Epithelial cell of esophagus (primary cell): ENCODE data around the gene FBN3.

ENCODE experiments used
- DNase-seq: peaks from one replicate; pipeline ENCODE4 v3.0.0; 2010; ENCODE audit warnings: low read depth
- H3K4me3 ChIP-seq: 2 replicates; pipeline ENCODE4 v1.5.1; 2011; ENCODE audit warnings: mild to moderate bottlenecking, low read length, control low read depth
- TF ChIP-seq, protein P1 (sequence below): IDR thresholded peaks from 2 replicates; pipeline ENCODE4 v1.5.1; 2011; ENCODE audit warnings: low read depth, mild to moderate bottlenecking, low read length, control low read depth, inconsistent platforms; ENCODE audit not compliant: insufficient read depth; ENCODE audit errors: missing control alignments

FBN3 gene

DNA sequence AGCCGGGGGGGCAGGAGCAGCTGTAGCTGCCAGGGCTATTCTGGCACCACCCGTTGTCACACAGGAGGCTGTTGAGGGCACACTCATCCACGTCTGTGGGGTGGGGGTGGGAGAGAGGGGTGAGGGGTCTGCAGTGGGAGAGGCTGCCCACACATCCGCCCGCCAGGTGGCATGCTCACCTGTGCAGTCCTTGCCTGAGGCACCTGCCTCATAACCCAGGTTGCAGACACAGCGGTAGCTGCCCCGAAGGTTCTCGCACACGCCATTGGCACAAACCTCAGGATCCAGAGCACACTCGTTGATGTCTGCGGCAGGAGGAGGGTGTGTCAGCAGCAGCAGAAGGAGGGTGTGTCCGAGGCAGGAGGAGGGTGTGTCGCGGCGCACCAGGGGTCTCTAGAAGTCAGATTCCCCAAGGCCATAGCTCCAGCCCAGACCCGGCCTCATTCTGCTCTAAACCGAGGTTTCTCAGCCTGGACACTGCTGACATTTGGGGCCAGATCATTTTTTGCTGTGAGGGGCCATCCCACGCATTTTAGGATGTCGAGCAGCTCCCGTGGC lies 20.3 kb downstream of the FBN3 start:
- TF ChIP-seq, protein P1, sequence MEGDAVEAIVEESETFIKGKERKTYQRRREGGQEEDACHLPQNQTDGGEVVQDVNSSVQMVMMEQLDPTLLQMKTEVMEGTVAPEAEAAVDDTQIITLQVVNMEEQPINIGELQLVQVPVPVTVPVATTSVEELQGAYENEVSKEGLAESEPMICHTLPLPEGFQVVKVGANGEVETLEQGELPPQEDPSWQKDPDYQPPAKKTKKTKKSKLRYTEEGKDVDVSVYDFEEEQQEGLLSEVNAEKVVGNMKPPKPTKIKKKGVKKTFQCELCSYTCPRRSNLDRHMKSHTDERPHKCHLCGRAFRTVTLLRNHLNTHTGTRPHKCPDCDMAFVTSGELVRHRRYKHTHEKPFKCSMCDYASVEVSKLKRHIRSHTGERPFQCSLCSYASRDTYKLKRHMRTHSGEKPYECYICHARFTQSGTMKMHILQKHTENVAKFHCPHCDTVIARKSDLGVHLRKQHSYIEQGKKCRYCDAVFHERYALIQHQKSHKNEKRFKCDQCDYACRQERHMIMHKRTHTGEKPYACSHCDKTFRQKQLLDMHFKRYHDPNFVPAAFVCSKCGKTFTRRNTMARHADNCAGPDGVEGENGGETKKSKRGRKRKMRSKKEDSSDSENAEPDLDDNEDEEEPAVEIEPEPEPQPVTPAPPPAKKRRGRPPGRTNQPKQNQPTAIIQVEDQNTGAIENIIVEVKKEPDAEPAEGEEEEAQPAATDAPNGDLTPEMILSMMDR: no peak
- no peak overlapping the region for H3K4me3 ChIP-seq
- no peak for DNase-seq

DNA sequence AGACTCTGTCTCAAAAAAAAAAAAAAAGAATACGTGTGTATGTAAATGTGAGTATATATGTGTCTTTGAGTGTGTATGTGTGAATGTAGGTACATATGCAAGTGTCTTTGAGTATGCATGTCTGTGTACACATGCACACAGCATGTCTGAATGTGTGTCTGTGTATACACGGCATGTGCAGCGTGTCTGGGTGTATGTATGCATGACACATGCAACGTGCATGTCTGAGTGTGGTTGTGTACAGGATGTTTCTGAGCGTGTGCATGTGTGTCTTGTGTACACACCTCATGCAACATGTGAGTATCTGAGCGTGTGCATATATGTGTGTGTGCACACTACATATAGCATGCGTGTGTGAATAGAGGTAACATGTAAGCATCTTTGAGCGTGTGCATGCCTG lies 20.8 kb downstream of the FBN3 start:
- H3K4me3 ChIP-seq: no peak overlapping the region
- TF ChIP-seq, protein P1: no peak
- no peak for DNase-seq

DNA sequence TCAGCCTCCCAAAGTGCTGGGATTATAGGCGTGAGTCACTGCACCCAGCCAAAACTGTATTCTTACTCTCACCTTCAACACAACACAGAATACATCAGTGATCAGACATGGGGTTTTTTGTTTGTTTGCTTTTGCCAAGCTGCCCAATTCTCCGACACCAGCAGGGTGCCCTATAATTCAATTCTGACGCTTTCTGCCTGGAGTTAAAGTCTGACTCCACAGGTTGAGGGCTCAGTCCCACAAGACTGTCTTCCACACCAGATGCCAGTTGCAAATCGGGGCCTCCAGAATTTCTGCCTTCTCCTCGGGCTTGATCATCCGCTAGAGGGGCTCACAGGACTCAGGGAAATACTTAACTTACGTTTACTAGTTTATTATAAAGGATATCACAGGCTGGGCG lies 22.1 kb downstream of the FBN3 start:
- H3K4me3 ChIP-seq: no peak overlapping the region
- DNase-seq: no peak
- TF ChIP-seq, protein P1: no peak

DNA sequence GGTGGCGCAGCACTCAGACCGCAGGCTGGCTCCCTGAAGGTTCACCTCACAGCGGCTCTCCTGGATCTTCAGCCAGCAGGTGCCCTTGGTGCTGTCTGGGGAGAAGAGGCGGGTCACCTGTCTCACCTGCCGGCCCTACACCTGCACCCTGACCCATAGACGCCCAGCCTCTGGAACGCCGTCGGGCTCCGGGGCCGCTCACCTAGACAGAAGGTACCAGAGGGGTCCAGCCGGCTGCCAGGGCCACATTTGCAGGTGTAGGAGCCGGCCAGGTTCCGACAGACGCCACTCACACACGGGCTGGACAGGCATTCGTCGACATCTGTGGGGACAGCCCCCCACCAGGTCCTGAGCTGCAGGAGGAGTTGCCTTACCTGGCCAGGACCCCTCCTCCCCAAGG lies 22.9 kb downstream of the FBN3 start:
- TF ChIP-seq, protein P1: no peak

DNA sequence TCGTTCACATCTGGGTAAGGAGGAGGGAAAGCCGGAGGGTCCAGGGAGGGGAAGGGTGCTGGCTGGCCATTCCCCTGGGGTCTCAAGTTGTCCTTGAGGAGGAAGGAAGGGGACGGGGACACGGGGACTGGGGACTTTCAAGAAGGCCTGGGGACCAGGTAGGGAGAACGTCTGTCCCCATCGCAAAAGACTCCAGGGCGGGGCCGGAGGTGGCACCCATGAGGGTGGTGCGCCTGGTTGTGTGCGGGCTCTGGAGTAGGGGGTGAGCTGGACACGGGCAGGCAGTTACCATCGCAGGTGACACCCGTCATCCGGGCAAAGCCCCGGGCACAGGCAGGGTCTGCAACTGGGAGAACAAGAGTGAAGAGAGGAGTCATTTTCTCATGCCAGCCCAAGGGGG lies 23.4 kb downstream of the FBN3 start:
- H3K4me3 ChIP-seq: no peak overlapping the region
- TF ChIP-seq, protein P1: no peak
- DNase-seq: no peak

More for the DNA sequence above, 22.9 kb downstream of the FBN3 start:
- no peak for DNase-seq
- no peak overlapping the region for H3K4me3 ChIP-seq

DNA sequence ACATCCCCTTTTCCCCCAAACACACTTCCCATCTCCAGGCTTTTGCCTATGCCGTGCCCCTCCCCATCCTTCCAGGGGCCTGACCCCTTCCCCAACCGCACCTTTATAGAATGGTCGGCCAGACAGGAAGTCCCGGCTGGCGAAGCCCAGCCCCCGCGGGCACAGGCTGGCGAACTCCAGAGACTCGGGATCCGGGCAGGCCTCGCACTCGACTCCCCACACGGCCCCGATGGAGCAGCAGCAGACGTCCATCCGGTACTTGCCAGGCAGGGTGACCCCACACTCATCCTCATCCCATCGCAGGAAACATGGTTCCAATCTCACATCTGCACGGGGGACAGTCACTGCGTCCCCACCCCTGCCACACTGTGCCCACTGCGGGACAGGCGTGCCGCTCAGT lies 25.7 kb downstream of the FBN3 start:
- DNase-seq: no peak
- TF ChIP-seq, protein P1: no peak
- no peak overlapping the region for H3K4me3 ChIP-seq

DNA sequence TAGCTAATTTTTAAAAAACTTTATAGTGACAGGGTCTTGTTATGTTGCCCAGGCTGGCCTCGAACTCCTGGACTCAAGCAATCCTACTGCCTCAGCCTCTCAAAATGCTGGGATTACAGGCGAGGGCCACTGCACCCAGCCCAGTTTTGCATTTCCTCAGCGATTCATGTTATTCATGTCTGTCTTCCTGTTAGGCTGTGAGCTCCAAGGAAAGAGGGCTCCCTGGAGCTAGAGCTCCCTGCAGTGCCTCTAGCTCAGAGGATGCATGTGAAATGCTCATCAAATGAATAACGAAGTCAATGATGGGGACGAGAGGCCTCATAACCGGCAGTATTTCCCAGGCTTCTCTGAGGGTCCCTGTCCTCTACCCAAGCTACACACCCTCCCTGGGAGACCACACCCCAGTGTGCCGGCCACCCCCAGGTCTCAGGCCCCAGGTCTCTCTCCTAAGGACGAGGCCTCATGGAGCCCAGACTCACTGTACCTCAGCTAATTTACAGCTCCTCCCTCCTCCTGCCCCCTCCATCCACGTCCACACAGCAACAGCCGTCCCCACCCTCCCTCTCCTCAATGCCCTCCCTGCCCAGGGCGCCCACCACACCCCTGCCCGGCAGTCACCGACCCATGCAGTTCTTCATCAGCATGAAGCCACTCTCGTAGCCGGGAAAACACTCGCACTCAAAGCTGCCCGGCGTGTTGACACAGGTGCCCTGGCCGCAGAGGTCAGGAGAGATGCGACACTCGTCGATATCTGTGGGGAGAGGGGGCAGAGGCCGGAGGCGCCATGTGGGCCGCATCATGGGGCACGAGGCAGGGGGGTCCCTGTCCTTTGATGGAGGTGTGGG lies 28.5 kb downstream of the FBN3 start:
- no peak for DNase-seq
- no peak overlapping the region for H3K4me3 ChIP-seq
- TF ChIP-seq, protein P1: no peak
